ENCODE data around the gene HMGB3.

GRCh38 chrX:150954951-150955350 lies 28.2 kb upstream of the HMGB3 start:
- TF ChIP-seq CTCF (IDR thresholded peaks at IDR 0.05) (no peak), POLR2A (IDR thresholded peaks at IDR 0.05) (no peak)

Data from lower leg skin (tissue), 3 donors.